HG03442 (cell line): ENCODE measurements around the gene VEPH1.

Source experiments
- ATAC-seq: cut with Tn5 transposase; IDR thresholded peaks from one replicate; pipeline ENCODE4 v1.9.1; 2021; ENCODE audit warnings: mild to moderate bottlenecking, moderate library complexity; ENCODE audit not compliant: unreplicated experiment

The VEPH1 gene

DNA sequence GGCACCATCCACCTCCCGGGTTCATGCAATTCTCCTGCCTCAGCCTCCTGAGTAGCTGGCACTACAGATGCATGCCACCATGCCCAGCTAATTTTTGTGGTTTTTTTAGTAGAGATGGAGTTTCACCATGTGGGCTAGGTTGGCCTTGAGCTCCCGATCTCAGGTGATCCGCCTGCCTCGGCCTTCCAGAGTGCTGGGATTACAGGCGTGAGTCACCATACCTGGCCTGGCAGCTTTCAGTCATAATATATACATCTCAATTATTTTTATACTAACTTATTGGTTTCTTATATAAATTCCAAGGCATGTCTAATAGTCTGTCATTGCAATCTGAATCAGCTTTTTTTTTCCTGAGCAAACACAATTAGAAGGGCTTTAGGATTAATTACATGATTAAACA lies 269.3 kb downstream of the VEPH1 start:
- ATAC-seq, result no peak

DNA sequence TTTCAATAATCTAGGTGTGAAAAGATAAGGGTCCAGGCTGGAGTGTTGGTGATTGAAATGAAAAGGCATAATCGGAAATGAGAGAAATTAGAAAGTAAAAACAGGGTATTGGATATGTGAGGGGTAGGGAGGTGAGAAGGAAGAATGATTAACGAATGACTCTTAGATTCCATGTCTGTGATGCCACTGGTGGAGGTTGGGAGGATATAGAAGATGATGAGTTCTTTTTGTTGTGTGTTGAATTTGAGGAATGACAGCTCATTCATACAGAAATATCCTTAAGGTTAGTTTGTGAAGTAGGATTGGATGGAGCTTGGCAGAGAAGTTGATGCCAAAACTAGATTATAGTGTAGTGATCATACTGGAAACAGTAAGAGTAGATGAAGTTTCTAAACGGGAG lies 271.1 kb downstream of the VEPH1 start:
- no peak for ATAC-seq

DNA sequence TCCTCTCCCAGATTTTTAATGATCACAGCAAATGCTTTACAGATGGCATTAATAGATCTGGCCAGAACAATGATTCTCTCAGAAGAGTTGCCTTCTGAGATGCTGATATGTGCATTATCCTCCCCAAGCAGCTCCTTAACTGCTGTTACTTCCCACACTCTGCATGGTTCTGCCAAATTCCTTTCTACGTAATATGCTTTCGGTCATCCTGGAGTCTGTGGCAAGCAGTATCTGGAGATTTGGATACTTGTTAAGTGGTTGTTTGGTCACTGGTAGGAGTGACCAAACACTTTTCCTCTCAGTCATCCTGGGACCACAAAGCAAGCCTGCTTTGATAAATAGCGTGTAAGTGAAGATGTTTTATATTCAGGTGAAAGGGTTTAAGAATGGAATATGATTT lies 272.1 kb downstream of the VEPH1 start:
- ATAC-seq, result no peak

DNA sequence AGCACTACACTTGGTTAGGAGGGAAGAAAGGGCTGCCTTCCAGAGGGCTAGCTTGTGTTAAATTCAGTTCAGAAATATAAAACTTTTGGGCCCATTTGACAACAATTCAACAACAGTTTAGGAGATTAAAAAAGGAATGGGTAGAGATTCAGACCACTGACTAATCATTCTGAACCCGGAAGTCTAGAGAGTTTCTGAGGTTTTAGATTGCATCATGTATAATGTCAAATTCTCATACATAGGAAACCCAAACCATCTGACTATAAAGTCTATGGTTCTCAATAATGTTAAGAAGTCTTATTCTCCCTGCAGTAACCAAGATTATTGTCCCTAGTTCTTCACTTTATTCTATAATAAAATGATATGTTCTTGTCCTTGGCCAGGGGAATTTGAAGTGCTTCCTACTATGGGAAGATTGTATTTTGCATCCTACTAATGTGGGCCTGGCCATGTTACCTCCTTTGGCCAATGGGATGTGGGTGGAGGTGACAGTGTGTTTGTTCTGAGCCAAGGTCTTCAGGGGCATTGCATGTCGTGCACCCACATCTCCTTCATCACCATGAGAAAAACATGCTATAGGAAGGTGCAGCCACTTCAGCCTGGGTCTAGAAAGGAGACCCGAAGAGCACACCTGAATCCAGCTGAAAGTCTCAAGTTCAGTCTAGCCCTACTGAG lies 276.9 kb downstream of the VEPH1 start:
- peak; percentile 83 for ATAC-seq

DNA sequence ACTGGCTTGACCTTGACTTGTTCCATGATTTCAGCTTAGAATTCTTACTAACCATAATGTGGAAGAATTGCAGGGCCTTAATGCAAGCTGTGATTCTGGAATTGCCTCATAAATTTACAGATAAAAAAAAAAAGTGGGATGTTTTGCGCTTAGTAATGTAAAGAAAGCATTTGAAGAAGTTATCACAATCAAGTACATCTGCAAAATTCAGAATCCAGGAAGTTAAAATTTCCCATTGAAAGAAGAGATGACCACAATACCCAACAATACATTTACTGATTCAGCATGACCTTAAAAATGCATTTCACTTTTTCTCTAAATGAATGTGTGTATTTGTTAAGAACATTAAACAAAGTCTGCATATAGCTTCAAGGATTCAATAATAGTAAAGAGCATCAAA lies 278.2 kb downstream of the VEPH1 start:
- no peak for ATAC-seq

DNA sequence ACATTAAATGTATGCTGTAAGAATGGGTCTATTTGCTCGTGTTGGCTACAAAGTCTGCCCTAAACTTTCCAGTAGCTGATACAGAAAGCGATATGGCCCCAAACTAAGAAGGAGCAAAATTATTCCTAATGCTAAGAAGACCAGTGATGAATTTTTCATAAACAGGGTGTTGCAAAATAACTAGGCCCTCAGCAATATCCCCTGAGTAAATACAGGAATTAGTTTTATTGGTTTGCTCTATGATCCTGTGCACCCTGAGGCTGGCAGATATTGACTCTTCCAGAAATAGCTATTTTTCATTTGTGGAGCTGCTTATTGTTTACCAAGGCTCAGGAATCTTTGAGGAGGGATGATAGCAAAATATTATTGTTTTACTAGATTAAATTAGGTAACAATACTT lies 282.3 kb downstream of the VEPH1 start:
- no peak for ATAC-seq

DNA sequence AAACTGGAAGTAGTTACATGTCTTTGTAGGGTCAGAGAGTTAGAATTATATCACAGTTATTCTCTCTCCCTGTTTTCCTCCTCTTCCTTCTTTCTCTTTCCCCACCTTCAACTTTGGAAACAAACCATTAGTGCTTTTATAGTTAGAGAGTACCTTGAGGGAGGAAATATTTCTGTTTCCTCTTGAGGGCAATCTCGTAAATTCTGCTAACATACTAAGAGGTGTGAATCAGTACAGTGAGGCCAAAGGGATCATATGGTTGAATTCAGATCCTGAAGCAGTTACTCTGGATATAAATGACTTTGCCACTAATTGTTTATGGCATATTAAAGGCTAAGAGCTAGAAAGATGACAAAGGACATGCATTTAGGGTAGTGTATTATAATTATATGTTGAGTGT lies 283.0 kb downstream of the VEPH1 start:
- ATAC-seq, result no peak

DNA sequence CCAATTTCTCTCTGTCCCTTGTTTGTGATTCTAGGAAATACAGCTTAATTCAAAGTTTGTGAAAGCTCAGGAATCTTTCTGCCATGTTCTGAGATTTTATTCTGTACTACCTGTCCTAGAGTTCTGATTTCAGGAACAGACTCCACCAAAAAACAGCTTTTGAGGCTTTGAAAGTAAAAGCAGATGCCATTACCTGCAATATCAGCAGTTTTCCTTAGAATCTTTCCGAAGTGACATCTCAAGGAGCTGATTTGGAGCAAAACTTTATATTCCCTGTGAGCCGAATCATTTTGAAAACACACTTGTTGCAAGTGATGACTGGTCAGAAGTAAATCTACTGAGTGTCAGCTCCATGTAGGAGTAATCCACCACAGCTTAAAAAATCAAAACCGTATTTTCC lies 284.0 kb downstream of the VEPH1 start:
- no peak for ATAC-seq
